Retina (tissue), 1 donor: ENCODE data around the gene SOX13.

Experiments used
- DNase-seq: peaks from one replicate; pipeline ENCODE4 v3.0.0-alpha.2; 2016

SOX13 gene

GRCh38 chr1:204132718-204133117 lies 59.8 kb downstream of the SOX13 start:
- DNase-seq: no peak

- DNase-seq: no peak
These were observed 61.2 kb downstream of the SOX13 start for GRCh38 chr1:204134103-204134502.

- no peak for DNase-seq
These were observed 63.9 kb downstream of the SOX13 start for GRCh38 chr1:204136814-204137213.

- DNase-seq: no peak
These were observed 66.2 kb downstream of the SOX13 start for GRCh38 chr1:204139088-204139487.

- no peak for DNase-seq
These were observed 67.0 kb downstream of the SOX13 start for GRCh38 chr1:204139952-204140351.

- DNase-seq: no peak
These were observed 68.2 kb downstream of the SOX13 start for GRCh38 chr1:204141131-204141530.

GRCh38 chr1:204142032-204142974 lies 69.4 kb downstream of the SOX13 start:
- DNase-seq: no peak

GRCh38 chr1:204143276-204144041 lies 70.5 kb downstream of the SOX13 start:
- no peak for DNase-seq

GRCh38 chr1:204145033-204145504 lies 72.2 kb downstream of the SOX13 start:
- DNase-seq: no peak

- DNase-seq: no peak
These were observed 73.4 kb downstream of the SOX13 start for GRCh38 chr1:204146309-204146708.

- no peak for DNase-seq
These were observed 74.0 kb downstream of the SOX13 start for GRCh38 chr1:204146965-204147364.

- DNase-seq: no peak
These were observed 74.8 kb downstream of the SOX13 start for GRCh38 chr1:204147406-204148383.

DNA sequence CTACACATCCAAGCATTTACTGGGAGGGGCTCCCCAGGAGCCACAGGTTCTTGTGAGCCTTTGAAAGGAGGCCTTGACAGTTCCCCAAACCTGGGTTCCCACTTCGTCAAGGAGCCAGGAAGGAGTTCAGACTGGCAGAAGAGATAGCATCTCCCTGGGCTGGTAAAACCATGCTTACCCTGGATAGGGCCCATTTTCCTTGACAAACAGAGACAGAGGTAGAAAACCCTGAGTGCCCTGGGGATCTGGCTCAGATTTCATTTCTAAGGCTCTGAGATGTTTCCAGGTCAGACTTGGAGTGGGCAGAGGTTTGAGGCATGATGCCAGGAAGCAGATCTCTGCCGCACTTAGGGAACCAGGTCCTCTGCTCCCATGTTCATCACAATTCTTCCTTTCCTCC lies 76.2 kb downstream of the SOX13 start:
- DNase-seq: no peak

DNA sequence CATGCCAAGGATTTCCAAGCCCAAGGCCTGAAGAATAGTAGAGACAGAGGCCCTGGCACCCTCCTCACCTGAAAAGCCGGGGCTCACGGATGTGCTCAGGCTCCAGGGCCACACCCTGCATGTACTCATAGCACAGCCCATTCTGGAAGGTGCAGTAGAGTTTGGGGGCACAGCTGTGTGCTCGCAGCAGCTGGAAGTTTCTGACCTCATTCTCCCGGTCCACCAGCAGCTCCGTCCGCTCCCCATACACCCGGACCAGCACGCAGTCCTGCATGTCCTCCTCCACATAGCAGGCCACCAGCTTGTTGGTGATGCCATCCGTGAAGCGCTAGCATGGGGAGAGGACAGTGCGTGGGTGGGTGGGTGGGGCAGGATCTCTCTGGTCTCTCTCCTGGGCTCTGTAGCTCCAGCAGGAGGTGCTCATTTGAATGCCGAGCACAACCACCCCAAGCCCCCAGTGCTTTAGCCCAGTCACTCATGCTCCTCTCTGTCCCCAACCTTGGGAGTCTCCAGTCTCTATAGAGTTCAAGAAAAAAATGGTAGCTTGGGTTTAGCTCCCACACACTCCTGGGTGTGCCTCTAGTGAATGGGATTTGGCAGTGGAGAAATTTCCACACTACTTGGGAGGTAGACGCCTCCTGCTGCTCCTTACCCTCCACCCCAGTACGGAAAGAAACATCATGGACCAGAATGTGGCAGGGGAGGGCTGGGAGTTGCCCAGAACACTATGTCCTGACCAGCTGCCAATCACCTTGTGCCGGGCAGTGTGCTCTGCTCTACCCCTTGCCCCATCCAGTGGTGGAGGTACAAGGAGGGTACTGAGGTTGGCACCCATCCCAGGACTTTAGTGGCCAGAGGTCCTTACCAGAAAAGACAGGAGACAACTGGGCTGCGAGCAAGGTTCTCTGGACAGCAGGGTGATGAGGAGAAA lies 77.0 kb downstream of the SOX13 start:
- no peak for DNase-seq

- no peak for DNase-seq
These were observed 78.0 kb downstream of the SOX13 start for GRCh38 chr1:204150702-204151551.

DNA sequence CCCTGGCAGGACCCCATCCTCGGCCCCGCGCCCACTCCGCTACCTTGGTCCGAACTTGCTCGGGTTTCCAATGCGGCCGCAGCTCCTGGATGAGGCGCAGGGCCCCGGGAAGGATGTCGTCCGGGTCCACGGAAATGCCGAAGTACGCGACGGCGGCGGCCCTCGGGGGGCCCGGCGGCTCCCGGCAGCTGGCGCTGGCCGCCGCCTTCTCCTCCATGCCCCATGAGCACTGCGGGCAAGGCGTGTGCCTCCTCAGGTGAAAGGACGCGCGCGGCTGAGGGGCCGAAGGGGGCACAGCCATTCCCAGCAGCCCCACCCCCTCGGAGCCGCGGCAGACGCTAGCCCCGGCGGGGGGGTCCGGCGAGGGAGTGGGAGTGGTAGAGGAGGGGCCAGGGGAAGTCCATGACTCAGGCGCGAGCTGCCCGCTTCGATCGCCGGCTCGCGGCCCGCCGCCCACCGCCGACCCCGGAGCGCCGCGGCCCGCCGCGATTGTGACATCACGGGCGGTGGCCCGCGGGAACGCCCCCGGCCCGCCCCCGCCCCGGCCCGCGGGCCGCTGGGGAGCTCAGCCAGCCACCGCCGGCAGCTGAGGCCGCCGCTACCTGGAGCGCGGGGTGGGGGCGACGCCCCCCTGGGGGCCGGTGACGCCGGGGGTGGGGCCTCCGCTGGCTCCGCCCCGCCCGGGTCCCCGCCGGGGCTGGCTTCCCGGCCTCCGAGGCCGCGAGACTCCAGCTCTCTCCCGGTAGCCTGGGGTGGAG lies 78.8 kb downstream of the SOX13 start, which contains the start of gene ETNK2:
TSS of gene ETNK2 (minus strand) at position 493 of the 758 bp plus-strand sequence. CDS start at position 301, 192 bp downstream.
- peak; percentile 86 for DNase-seq

- DNase-seq: peak; percentile 49
These were observed 79.6 kb downstream of the SOX13 start for GRCh38 chr1:204152310-204153044.

DNA sequence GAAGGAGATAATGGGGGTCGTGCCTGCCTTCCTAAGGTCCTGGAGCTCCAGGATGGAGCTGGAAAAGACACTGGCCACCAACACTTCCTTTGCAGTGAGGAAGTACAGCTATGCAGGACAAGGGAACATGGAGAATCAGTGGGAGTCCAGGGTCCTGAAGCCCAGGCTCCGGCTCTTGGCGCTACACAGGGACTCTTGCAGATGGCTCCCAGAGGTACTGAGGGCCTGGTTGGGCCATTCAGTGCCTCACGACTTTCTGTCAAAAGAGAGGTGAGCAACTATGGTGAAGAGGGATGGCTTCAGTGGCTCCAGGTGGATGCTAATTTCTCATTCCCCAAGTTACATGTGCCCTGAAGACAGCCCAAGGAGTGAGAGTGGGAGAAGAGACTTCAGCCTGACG lies 80.8 kb downstream of the SOX13 start:
- no peak for DNase-seq
